Body of pancreas (tissue), 4 donors: ENCODE data around the gene PTPRN2.

Source experiments
- POLR2A ChIP-seq, 3 donors: fragments of 450-650 bp; IDR thresholded peaks; one replicate each; pipeline ENCODE4 v1.6.1; 2016; ENCODE audit warnings: antibody characterized with exemption in 3 of 3, mild to moderate bottlenecking in 2 of 3
- TF ChIP-seq, protein P1 (sequence below), 7 experiments: fragments of 450-650 bp in 4 of 7; fragments of 200-600 bp in 3 of 7; sonication (generic) in 3 of 7; IDR thresholded peaks; one replicate each; pipeline ENCODE4 v1.5.1; 2016 to 2019; ENCODE audit warnings: antibody characterized with exemption in 7 of 7

DNA sequence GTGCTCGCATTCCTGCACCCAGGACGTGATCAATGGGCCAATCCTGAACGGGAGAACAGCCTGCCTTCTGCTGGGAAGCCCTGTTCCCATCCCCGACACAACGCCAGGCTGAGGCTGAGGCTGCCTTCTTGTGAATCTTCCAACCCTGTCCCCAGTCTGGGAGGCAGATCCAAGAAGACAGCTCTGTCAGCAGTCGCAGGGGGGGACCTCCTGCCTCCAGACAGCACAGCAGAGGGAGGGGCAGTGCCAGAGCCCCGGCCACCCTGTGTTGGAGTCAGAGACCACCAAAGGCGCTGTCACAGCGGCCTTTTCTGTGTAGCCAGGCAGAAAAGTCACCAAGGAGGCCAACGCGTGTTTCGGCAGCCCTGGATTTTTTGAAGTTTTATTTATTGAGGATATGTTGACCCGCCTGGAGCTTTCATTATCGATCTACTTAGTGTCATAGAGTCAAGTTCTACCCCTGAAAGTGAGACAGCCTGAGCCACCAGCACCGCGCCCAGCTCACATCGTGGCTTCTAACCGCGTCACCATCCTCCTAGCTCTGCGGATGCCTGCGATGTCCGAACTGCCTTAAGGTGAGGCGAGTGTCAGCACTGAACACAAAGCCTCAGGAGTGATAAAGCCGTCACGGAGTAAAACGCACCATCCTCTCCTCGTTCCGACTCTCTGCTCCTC is 86.1 kb downstream of the PTPRN2 start:
- TF ChIP-seq, protein P1, sequence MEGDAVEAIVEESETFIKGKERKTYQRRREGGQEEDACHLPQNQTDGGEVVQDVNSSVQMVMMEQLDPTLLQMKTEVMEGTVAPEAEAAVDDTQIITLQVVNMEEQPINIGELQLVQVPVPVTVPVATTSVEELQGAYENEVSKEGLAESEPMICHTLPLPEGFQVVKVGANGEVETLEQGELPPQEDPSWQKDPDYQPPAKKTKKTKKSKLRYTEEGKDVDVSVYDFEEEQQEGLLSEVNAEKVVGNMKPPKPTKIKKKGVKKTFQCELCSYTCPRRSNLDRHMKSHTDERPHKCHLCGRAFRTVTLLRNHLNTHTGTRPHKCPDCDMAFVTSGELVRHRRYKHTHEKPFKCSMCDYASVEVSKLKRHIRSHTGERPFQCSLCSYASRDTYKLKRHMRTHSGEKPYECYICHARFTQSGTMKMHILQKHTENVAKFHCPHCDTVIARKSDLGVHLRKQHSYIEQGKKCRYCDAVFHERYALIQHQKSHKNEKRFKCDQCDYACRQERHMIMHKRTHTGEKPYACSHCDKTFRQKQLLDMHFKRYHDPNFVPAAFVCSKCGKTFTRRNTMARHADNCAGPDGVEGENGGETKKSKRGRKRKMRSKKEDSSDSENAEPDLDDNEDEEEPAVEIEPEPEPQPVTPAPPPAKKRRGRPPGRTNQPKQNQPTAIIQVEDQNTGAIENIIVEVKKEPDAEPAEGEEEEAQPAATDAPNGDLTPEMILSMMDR (IDR thresholded peaks at IDR 0.05) = no peak
- no peak for TF ChIP-seq POLR2A (IDR thresholded peaks at IDR 0.05)
